Left lobe of liver (tissue), 2 donors: ENCODE results near the gene ZNF652. TPM values are rescaled to one million over a fixed set of nuclear protein-coding genes. Genes with fewer than 3 reads are reported as not detected.
"Not testable (repeated sequence)": the region's sequence is repeated elsewhere in the genome, so short reads cannot be mapped to it uniquely, and the experiment has no call there.

ENCODE experiments used
- ATAC-seq: fragments of 200-7000 bp; cut with Tn5 transposase; one replicate; pipeline ENCODE4 v1.9.1; 2020; ENCODE audit warnings: mild to moderate bottlenecking, moderate library complexity
- DNase-seq: peaks from one replicate; pipeline ENCODE4 v3.0.0-alpha.2; 2020; ENCODE audit warnings: low spot score
- total RNA-seq: library from RNA; stranded (reverse); gene quantifications from one replicate; pipeline ENCODE4 v1.2.1, GENCODE V29; 2021
- donor health status: DM: no; HTN: no; CAD: no; lungs with moderate emphysema.
- donor health status: DM: no; HTN: yes; CAD: no.

ZNF652 gene
- total RNA-seq, result 38.6 TPM

DNA sequence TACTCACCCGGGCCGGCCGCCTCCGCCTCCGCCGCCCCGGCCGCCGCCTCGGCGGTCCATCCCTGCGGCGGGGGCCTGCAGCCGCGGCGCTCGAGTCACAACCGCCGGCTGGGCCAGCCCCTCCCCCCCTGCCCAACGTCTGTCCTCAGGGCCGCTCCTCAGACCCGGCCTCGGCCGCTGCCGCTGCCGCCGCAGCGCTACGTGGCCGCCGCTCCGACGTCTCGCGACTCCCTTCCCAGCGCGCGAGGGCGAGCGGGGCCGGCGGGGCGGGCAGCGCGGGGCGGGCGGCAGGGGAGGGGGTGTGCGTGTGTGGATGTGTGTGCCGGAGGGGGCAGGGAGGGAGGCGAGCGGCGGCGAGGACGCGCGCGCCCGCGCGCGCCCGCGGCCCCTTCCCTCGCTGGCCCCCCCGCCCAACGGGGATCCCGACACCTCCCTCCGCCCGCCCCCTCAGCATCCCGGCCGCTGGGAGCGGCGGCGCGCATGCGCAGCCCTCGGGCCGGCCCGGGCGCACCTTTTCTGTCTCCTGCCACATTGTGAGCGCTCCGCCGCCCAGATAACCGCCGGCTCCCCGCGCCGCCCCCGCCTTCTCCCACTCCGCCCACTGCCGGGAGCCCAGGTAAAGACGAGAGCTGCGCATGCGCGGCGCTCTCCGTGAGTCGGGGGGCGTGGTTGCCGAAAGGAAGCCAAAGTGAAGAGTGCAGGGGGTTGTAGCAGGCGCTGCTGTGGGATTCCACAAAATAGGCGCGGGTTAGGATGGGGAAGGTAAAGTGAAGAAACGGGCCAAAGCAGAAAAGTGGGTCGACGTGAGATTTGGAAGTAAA lies at the start of gene ZNF652:
Gene ZNF652, minus strand, starts transcription at position 349 of the 821 bp plus-strand sequence. CDS start 44,525 bp downstream, outside the sequence.
- DNase-seq (peak; percentile 97), ATAC-seq (peak; percentile 93)

DNA sequence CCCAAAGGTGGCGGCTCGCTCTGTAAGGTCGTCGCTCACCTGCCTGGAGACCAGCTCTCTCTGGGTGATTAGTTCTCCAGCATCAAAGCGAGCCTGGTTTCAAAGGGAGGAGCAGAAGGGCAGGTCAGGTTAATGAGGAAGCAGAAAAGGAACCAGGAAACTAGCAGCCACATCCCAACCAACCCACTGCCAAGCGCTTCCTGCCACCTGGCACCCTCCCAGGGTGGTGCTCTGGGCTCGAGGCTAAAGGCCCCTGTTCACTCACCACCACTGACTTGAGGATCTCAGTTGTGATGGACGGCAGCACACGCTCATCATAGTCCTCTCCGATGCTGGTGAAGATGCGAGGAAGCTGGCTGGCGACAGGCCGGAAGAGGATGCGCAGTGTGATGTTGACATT lies 47.0 kb upstream of the ZNF652 start:
- no peak for ATAC-seq
- DNase-seq, result no peak

DNA sequence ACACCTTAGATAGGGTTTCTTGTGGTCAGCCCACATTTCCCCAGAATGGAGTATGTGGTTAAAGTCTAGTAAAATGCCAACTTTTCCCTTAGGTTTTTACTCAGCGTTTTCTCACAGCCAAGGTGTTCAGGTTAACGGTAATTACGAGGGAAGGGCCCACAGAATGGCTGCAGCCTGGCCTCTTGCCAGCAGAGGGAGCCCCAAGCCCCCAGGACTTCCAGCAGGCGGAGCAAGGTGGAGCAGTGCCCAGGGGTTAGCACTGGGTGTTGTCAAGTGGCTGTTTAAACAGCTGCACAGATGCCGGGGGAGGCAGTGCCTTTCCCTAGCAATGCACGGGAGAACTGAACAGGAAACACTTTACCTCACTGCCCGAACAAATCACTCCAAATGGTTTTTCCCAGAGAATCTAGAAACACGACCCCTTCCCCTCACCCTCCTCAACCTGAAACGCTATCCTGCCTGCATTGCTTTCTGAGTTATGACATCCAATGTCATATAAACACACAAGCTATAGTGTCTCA lies 46.0 kb upstream of the ZNF652 start:
- DNase-seq (peak; percentile 61), ATAC-seq (peak; percentile 74)

DNA sequence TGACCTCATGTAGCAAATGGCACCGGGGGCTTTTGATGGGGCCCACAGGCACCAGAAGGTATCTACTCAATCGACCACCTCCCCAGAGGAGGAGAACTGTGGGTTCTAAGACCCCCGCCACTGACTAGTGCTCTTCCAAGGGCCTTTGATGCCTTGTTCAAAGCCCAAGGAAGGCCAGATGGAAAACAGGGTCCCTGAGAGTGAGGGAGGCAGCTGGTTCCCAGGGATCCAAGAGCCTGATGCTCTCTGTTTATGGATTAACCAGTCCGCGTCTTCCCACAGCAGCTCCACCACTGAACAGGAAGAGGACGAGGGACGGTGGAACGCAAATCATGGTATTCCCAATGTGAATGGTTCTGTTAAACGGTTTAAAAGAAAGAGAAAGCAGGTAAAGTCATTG lies 45.0 kb upstream of the ZNF652 start:
- DNase-seq (no peak), ATAC-seq (no peak)

DNA sequence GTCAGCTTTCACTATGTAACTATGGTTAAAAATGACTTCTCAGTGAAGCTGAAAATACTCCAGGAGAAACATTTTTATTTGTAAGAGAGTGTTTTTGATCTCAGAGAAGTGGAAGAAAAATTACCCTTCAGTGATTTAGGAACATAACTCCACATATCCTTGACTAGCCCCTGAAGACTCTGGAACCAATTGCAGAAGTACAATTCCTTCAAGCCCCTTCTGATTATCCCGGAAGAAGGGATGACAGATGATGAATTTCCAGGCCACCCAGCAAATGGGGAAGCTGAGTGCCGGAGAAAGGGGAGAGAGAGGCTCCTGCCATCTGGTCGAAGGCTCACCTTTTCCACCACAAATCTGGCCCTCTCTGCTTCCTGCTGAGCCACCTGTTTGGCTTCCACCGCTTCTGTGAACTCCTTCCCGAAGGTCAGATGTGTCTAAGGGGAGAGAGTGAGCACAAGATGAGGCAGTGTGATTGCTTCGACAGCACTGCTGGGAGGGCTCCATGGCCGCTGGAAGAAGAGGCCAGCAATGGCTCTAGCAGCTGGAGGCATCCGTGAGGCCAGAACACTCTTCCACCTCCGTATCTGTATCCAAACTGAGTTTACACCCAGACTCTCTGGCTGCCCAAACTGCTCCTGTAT lies 44.5 kb upstream of the ZNF652 start:
- ATAC-seq, result no peak
- no peak for DNase-seq

DNA sequence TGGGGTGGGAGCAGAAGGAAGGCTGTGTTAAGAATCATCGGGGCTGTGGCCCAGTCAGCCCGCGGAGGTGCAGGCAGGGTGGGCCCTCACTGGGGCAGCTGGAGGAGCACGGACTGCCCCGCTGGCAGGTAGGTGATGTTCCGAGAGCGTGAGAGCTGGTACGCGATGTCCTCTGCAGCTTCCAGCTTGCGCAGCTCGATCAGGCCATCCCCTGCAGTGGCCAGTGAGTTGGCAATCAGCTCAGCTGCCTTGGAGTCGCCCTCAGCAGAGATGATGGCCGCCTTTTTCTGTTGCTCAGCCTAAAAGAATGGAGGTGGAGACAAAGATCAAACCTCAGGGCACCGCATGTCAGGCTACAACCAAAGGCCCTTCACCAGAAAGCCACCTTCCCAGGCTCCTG lies 42.9 kb upstream of the ZNF652 start:
- peak; percentile 22 for DNase-seq
- no peak for ATAC-seq

DNA sequence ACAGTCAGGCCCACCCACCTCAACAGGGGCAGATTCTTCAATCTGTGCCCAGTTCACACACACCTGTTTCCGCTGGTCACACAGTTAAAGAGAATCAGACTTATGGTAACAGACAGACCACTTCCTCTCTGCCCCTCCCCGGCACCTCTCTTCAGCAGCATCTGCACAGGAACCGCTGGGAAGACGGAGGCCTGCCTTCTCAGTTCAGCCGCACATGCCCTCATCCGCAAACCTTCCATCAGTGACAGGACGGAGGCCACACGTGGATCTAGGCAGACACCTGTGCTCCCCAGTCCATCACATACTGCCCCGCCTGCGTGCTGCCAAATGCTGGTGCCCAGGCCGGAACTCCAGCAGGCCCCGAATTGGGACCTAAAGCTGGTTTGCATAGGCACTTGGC lies 42.3 kb upstream of the ZNF652 start:
- DNase-seq (peak; percentile 8), ATAC-seq (no peak)

DNA sequence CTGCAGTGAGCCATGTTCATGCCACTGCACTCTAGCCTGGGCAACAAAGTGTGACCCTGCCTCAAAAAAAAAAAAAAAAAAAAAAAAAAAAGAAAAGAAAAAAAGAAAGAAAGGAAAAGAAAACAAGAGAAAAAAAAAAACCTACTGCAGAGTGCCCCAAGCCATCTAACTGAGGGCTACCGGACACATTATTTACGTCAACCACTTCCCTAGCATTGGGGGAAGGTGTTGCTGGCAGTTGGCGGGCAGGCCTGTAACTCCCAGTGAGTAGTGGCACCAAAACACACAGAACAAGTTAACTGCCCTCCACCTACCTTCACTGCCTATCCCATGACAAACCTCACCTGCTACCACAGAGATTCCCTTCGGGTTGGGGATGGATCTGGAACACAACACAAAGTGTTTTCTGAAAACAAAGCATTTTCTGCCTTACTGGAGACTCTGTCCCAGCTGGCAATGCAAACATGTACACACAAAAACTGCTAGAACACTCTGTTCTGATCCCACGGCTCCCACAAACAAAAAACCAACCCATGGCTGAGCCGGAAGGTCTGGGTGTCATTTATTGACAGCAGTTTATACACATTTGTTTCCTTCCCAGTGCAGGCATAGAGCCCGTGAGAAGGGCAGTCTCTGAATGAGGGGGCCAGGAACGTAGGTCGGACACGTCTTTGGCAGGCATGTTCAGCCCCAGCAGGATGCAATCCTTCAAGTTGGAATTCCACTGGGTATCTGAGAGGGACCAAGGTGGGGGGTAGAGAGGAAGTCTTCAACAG lies 41.7 kb upstream of the ZNF652 start:
- ATAC-seq (peak; percentile 40), DNase-seq (no peak)

DNA sequence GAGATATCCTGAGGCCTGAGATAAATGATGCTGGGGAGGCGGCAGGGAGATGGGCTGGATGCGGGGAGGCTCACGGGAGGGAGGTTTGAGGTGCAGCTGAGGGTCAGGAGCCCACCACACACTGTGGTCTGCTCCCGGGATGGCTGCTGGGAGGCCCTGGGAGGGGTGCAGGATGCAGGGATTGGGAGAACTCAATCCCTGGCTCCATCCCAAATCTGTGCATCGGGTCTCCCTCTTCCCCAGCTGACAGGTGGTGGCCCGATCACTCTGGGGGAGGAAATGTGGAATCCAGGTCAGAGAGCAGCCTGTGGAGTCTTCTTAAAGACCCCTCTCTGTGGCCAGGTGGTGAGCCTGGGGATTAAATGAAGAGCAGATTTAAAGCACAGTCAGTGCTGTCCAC lies 40.7 kb upstream of the ZNF652 start:
- no peak for ATAC-seq
- no peak for DNase-seq

DNA sequence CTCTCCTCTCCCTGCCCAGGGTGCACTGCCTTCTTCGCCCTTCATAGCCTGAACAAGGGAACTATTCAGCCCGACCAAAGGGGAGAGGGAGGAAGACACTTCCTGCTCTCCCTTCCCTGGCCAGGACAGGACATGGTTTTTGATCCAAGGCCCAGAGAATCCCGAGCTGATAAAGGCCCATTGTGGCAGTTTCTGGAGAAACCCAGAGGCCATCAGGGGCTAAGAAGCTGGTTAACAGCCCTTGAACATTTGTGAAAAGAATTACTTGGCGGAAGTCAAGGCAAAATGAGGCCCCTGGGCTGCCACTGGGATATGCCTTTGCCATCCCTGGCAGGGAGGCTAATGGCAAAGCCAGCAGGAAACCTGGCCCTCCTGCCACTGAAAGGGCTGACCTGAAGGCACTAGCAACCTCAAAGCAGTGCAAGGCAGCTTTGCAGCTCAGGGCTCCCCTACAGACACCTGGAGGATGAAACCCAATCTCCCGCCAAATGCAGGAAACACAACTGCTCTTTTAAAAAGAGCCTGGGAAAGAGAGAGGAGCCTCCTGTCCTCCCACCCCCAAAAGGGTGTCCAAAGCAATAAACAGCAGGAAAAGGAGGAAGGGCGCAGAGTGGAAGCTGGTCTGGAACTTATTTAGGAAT lies 40.0 kb upstream of the ZNF652 start:
- no peak for DNase-seq
- no peak for ATAC-seq

DNA sequence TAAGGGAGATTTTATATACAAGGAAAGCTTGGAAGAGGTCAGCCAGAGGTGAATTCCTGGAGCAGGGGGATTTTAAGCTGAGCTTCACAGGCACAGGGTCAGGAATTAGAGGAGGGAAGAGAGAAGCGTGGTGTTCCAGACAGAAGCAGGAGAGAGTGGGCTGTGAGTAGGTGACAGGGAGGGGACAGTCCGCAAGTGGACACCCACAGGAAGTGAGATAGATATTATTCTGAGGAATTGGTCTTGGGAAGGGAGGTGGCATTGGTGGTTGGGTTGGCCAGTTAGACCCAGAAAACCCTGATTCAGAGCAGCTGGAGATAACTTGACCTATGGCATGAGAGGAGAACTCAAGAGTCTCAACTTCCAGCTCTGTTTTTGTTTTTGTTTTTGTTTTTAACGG lies 37.9 kb upstream of the ZNF652 start:
- no peak for ATAC-seq
- DNase-seq, result no peak

DNA sequence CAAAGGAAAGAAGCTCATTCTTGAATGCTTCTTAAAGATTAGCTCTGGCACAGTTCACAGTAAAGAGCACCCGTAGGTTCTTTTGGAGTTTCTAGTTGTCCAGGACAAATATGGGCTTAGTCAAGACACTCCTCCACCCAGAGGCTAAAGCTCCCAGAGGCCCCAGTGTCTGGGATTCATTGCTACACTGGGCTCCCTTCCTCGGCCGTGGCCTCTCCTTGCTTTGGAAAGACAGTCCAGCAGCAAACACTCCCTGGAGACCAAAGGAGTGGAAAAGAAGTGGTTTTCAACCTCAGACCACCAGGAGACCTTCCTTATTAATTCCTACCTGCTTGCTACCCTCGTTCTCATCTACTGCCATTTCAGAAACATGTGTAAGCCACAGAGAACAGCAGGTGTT lies 35.5 kb upstream of the ZNF652 start:
- ATAC-seq (no peak), DNase-seq (no peak)

DNA sequence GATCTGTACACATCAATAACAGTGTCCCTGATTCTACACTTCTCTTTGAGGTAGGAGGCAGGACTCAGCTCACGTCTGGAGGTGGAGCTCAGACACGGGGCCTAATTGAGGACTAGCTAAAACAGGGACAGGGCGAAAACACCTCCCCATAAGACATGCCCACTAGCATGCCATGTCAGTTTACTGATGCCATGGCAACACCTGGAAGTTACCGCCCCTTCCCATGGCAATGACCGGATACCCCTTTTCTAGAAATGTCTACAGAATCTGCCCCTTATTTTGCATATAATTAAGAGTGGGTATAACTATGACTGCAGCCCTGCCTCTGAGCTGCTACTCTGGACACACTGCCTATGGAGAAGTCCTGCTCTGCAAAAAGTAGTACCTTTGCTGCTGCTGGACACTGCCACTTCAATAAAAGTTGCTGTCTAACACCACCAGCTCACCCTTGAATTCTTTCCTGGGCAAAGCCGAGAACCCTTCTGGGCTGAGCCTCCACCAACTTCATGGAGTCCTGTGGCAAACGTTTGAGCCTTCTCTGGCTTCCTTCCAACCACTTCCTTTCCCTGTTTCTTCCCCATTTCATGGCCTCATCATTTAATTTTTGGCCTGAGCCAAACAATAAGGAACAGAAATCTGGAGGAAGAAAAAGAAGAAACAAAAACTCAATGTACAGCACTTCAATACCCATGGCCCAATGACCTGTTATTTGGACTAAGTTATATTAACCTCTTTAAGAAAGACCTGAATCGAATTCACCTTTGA lies 31.6 kb upstream of the ZNF652 start:
- DNase-seq (no peak), ATAC-seq (no peak)

DNA sequence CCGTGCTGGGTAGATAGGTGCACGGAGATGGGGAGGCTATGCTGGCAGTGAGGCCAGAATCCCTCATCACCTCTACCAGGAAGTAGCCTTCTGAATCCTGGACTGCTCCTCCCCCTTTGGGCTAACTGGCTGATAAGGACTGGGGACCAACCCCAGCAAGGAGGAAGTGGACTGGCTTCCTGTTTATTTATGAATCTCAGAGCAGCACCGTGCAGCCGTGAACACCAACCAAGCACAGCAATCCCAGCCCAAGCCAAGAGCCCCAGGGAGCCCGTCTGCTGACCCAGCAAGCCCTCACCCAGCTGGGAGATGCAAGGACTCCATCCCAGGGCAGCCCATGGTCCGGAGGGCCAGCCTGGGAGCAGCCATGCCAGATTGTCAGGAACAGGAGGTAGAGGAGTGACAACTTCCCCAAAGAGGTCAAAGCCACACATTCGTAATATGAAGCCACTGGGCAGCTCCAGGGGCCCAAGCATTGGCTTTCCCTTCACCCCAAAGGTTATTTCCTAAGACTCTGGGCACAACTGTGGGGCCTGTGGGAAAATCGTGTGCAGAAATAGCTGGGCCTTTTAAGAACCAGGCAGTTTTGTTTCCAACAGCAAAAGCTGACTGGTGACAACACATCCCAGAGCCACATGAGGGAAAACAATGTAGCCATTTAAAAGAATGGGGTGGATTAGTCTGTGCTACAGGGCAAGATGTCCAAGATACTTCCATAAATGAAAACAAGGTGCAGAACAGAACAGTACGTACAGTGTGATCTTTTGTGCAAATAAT lies 28.7 kb upstream of the ZNF652 start:
- ATAC-seq, result peak; percentile 43

DNA sequence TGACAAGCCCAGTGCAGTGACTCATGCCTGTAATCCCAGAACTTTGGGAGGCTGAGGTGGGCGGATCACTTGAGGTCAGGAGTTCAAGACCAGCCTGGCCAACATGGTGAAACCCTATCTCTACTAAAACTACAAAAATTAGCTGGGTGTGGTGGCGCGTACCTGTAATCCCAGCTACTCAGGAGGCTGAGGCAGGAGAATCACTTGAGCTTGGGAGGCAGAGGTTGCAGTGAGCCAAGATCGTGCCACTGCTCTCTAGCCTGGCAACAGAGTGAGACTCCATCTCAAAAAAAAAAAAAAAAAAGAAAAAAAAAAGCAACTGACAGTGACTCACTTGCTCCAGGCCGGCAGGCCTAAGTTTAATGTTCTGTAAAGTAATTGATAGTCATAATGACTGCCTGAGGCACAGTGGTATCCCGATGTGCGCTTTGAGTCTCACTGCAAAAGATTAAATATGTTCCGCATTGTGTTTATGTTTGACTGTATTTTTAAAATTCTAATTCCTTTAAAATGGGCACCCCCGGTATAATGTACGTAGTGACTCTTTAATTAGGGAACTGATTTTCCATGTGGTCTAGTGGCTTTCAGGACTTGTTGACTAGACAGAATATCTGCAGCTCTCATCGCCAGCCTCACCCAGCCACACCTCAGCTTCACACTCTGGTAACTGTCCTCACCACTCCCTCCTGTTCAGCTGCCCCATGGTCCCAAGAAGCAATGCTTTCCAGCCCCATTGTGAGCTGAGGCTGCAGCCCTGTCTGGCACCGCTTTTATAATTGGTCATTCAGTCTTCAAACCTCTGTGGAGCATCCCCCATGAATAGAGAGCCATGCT lies 27.7 kb upstream of the ZNF652 start:
- not testable (repeated sequence) for DNase-seq, ATAC-seq

More for the DNA sequence above, 28.7 kb upstream of the ZNF652 start:
- no peak for DNase-seq

DNA sequence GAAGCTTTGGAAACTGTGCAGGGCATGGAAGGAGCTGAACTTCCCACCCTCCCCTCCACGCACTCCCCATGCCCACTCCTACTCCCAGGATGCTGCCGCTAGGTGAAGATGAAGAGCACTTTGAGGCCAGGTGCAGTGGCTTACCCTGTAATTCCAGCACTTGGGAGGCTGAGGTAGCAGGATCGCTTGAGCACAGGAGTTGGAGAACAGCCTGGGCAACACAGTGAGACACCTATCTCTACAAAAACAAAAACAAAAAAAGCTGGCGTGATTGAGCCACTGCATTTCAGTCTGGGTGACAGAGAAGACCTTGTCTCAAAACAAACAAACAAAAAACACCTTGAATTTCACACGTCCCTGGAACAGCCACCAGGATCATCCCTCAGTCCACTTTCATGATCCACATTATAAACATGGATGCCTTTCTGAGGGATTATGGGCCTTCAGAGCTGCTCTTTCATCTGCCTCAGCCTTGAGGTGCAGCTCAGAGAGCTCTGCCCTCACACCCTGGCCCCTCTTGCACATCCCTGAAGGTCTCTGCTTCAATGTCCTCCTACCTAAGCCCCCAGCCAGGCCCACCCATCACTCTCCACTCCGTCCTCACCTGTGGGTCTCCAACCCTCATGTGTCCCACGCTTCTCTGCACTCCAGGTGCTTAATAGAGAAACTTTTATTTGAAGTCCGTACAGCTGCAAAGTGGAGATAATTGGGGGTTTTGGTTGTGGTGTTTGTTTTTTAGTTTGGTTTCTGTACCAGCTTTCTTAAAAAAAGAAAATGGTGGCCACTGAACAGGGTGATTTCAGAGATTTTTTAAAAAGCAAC lies 26.9 kb upstream of the ZNF652 start:
- no peak for ATAC-seq
- no peak for DNase-seq

DNA sequence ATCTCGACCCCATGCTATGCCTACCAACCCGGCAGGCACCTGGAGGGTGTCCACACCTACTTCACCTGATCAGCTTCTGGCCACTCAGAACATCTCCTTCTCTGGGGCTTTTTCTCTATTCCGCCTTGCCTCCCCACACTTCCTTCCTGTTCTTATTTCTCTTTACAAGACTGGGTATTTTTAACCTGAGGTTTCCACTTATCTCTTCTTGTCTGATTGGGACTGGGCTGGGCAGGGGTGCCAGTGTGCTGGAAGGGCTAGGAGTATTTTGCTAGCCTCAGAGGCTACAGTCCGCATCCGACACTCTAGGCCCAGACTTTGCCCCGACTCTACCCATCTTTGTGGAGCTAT lies 26.2 kb upstream of the ZNF652 start:
- ATAC-seq (no peak), DNase-seq (no peak)
